GM12878 (cell line): Measurements from ENCODE around the gene SGIP1. TPM values are rescaled to one million over a fixed set of nuclear protein-coding genes. Genes with fewer than 3 reads are reported as not detected.

Source experiments
- ATAC-seq: fragments of 200-7000 bp; cut with Tn5 transposase; 3 replicates; pipeline ENCODE4 v1.9.1; 2020; ENCODE audit warnings: mild to moderate bottlenecking, moderate library complexity
- BruUV-seq: library from RNA; stranded (reverse); fragments of 400-500 nt; replicated peaks from 2 replicates; lab custom pipeline; 2021; lab: Mats Ljungman, UMichigan
- CTCF ChIA-PET: fragments of 300-600 bp; sonication (Branson Sonifier 250); formaldehyde crosslinking; extraction: SDS; loops from one replicate; lab custom pipeline; 2021; ENCODE audit warnings: inconsistent platforms; lab: Yijun Ruan, JAX
- POLR2A ChIA-PET: fragments of 350-600 bp; formaldehyde crosslinking; extraction: SDS; loops from one replicate; lab custom pipeline; 2021; ENCODE audit warnings: inconsistent platforms; lab: Charles Lee
- RAD21 ChIA-PET: fragments of 300-600 bp; sonication (Branson Sonifier 250); formaldehyde crosslinking; loops from one replicate; lab custom pipeline; 2023; ENCODE audit warnings: antibody characterized with exemption; ENCODE audit not compliant: unreplicated experiment; lab: Charles Lee
- SMC1A ChIA-PET: fragments of 300-600 bp; sonication (Branson Sonifier 250); formaldehyde crosslinking; loops from one replicate; lab custom pipeline; 2023; ENCODE audit not compliant: unreplicated experiment, uncharacterized antibody; lab: Charles Lee
- DNase-seq: peaks from one replicate; pipeline ENCODE4 v3.0.0-alpha.2; 2011; ENCODE audit warnings: low read depth, low spot score
- FAIRE-seq: peaks from 3 replicates; lab custom pipeline; 2011; peaks lifted over from hg19 to GRCh38; lab: Jason Lieb, UNC
- H2AFZ ChIP-seq: 2 replicates; pipeline ENCODE4 v1.6.0; 2011; ENCODE audit warnings: low read depth, low read length, control low read depth; ENCODE audit not compliant: control insufficient read depth
- H3K27ac ChIP-seq: 2 replicates; pipeline ENCODE4 v1.5.1; 2011; ENCODE audit warnings: control low read depth; ENCODE audit not compliant: control insufficient read depth, insufficient read depth
- H3K27me3 ChIP-seq, 2 experiments: replicated peaks in 1 of 2; 2 replicates each; pipeline versions ENCODE4 v1.6.0 to v1.6.1; 2011; ENCODE audit warnings: low read length in 1 of 2; ENCODE audit not compliant: control insufficient read depth in 2 of 2, insufficient read depth in 2 of 2
- H3K36me3 ChIP-seq, 2 experiments: 2 replicates each; pipeline ENCODE4 v1.5.1; 2011; ENCODE audit warnings: low read length in 1 of 2; ENCODE audit not compliant: control insufficient read depth in 2 of 2, insufficient read depth in 2 of 2
- H3K4me1 ChIP-seq: 2 replicates; pipeline ENCODE4 v1.6.1; 2011; ENCODE audit warnings: mild to moderate bottlenecking, low read length, moderate library complexity, mixed read lengths; ENCODE audit not compliant: control insufficient read depth, insufficient read depth
- H3K4me2 ChIP-seq: 2 replicates; pipeline ENCODE4 v1.6.0; 2011; ENCODE audit warnings: control low read depth; ENCODE audit not compliant: control insufficient read depth, insufficient read depth
- H3K4me3 ChIP-seq: fragments of 200-600 bp; sonication (generic); 2 replicates; pipeline ENCODE4 v1.5.1; 2016
- H3K79me2 ChIP-seq: 2 replicates; pipeline ENCODE4 v1.6.0; 2011; ENCODE audit warnings: low read length; ENCODE audit not compliant: control insufficient read depth, insufficient read depth
- H3K9ac ChIP-seq: 2 replicates; pipeline ENCODE4 v1.8.0; 2011; ENCODE audit warnings: low read length, control low read depth, mixed read lengths; ENCODE audit not compliant: control insufficient read depth, insufficient read depth
- H3K9me3 ChIP-seq: replicated peaks from 3 replicates; pipeline ENCODE4 v1.5.1; 2011; ENCODE audit warnings: mild to moderate bottlenecking, low read length; ENCODE audit not compliant: control insufficient read depth, insufficient read depth
- H4K20me1 ChIP-seq: 2 replicates; pipeline ENCODE4 v1.6.0; 2011; ENCODE audit not compliant: control insufficient read depth, insufficient read depth
- CEBPB ChIP-seq, 2 experiments: fragments of 150-350 bp in 1 of 2; IDR thresholded peaks; 2 replicates each; pipeline ENCODE4 v1.6.1; 2012 to 2014; ENCODE audit warnings: low read depth in 2 of 2, low read length in 2 of 2, borderline replicate concordance in 1 of 2, inconsistent platforms in 1 of 2
- CREB1 ChIP-seq: IDR thresholded peaks from 2 replicates; pipeline ENCODE4 v1.6.1; 2012; ENCODE audit warnings: low read depth, mild to moderate bottlenecking, inconsistent platforms
- EGR1 ChIP-seq, 2 experiments: IDR thresholded peaks; 1 replicate in 1 of 2; 2 replicates in 1 of 2; pipeline ENCODE4 v1.6.1; 2011 to 2012; ENCODE audit warnings: low read depth in 2 of 2, low read length in 2 of 2, borderline replicate concordance in 1 of 2, mild to moderate bottlenecking in 1 of 2, moderate library complexity in 1 of 2
- EP300 ChIP-seq, 2 experiments: fragments of 150-350 bp in 1 of 2; IDR thresholded peaks; 2 replicates each; pipeline ENCODE4 v1.6.1; 2011 to 2012; ENCODE audit warnings: low read depth in 2 of 2, low read length in 2 of 2, borderline replicate concordance in 1 of 2, improper control_type of control experiment in 1 of 2, inconsistent platforms in 1 of 2; ENCODE audit not compliant: control insufficient read depth in 1 of 2
- EZH2 ChIP-seq: IDR thresholded peaks from 2 replicates; pipeline ENCODE4 v1.6.1; 2012; ENCODE audit warnings: low read depth, mild to moderate bottlenecking, control low read depth, inconsistent platforms, low read length, borderline replicate concordance; ENCODE audit not compliant: control insufficient read depth
- FOS ChIP-seq: IDR thresholded peaks from 3 replicates; pipeline ENCODE4 v1.6.1; 2011; ENCODE audit warnings: borderline replicate concordance; ENCODE audit not compliant: insufficient read length; ENCODE audit errors: extremely low read depth
- FOXK2 ChIP-seq: fragments of 450-650 bp; IDR thresholded peaks from 2 replicates; pipeline ENCODE4 v1.6.1; 2017; ENCODE audit warnings: mild to moderate bottlenecking, moderate library complexity
- HCFC1 ChIP-seq: fragments of 150-350 bp; IDR thresholded peaks from 2 replicates; pipeline ENCODE4 v1.6.1; 2014; ENCODE audit warnings: low read length
- IKZF2 ChIP-seq, 2 experiments: fragments of 450-650 bp; IDR thresholded peaks; 2 replicates each; pipeline ENCODE4 v1.6.1; 2017; ENCODE audit warnings: mild to moderate bottlenecking in 2 of 2, moderate library complexity in 2 of 2
- MTA2 ChIP-seq: fragments of 450-650 bp; IDR thresholded peaks from 2 replicates; pipeline ENCODE4 v1.6.1; 2016; ENCODE audit warnings: low read depth, mild to moderate bottlenecking, moderate library complexity
- MYC ChIP-seq: IDR thresholded peaks from 2 replicates; pipeline ENCODE4 v1.6.1; 2011; ENCODE audit warnings: mild to moderate bottlenecking, low read length, moderate library complexity, inconsistent platforms; ENCODE audit not compliant: insufficient read depth, insufficient replicate concordance, insufficient read length, severe bottlenecking
- NBN ChIP-seq: fragments of 450-650 bp; IDR thresholded peaks from 2 replicates; pipeline ENCODE4 v1.6.1; 2016
- NFXL1 ChIP-seq: fragments of 450-650 bp; IDR thresholded peaks from 2 replicates; pipeline ENCODE4 v1.6.1; 2017; ENCODE audit warnings: antibody characterized with exemption, mild to moderate bottlenecking, borderline replicate concordance
- NR2F1 ChIP-seq: fragments of 450-650 bp; conservative IDR thresholded peaks from 2 replicates; pipeline ENCODE4 v1.6.1; 2017; ENCODE audit warnings: mild to moderate bottlenecking
- POLR2A ChIP-seq: IDR thresholded peaks from 2 replicates; pipeline ENCODE4 v1.6.1; 2011; ENCODE audit warnings: low read depth, mild to moderate bottlenecking, low read length
- RAD51 ChIP-seq: fragments of 450-650 bp; IDR thresholded peaks from 2 replicates; pipeline ENCODE4 v1.6.1; 2016; ENCODE audit warnings: moderate library complexity, mild to moderate bottlenecking, inconsistent platforms
- RFX5 ChIP-seq: IDR thresholded peaks from 2 replicates; pipeline ENCODE4 v1.6.1; 2011; ENCODE audit warnings: low read depth, low read length, improper control_type of control experiment
- SP1 ChIP-seq: IDR thresholded peaks from one replicate; pipeline ENCODE4 v1.6.1; 2011; ENCODE audit warnings: low read depth, low read length
- SREBF1 ChIP-seq: IDR thresholded peaks from 2 replicates; pipeline ENCODE4 v1.6.1; 2012; ENCODE audit warnings: mild to moderate bottlenecking, low read length
- WGBS: methylation state at CpG from one replicate; pipeline ENCODE4 v1.1.6; 2016; ENCODE audit warnings: low lambda C conversion rate; ENCODE audit not compliant: insufficient replicate concordance, insufficient coverage; ENCODE audit errors: missing lambda C conversion rate; 5-methylcytosine and 5-hydroxymethylcytosine counted together
- in situ Hi-C: fragments of 300-500 bp; cut with MboI; formaldehyde crosslinking; loops from 9 replicates; pipeline ENCODE4 v1.14.3; 2018; ENCODE audit warnings: mixed read lengths
- intact Hi-C: fragments of 100-400 bp; cut with micrococcal nuclease; formaldehyde crosslinking; loops from one replicate; pipeline ENCODE4 v1.14.2; 2022; ENCODE audit not compliant: unreplicated experiment
- polyA plus RNA-seq, 11 experiments: library from polyadenylated mRNA; depleted of rRNA in 4 of 11; unstranded in 6 of 11; stranded (reverse) in 5 of 11; fragments of >200 nt; fragmentation: Nextera tagmentation in 4 of 11; fragmentation: Illumina TruSeq in 1 of 11; extraction: Ambion mirVana in 4 of 11; extraction: Trizol in 1 of 11; gene quantifications; 1 replicate in 1 of 11; 2 replicates in 10 of 11; pipeline versions ENCODE4 v1.2.1 to v1.2.3, GENCODE V29; 2011 to 2016; ENCODE audit warnings: inconsistent platforms in 2 of 11, missing spikeins in 2 of 11, low read depth in 1 of 11
- total RNA-seq, 4 experiments: library from RNA; depleted of rRNA in 3 of 4; stranded (reverse); fragments of >200 nt in 3 of 4; fragmentation: Illumina TruSeq in 1 of 4; extraction: Trizol in 1 of 4; gene quantifications; 2 replicates each; pipeline versions ENCODE4 v1.2.1 to v1.2.3, GENCODE V29; 2013 to 2021
- TF ChIP-seq, protein P1 (sequence below): fragments of 450-650 bp; IDR thresholded peaks from 2 replicates; pipeline ENCODE4 v1.6.1; 2017; ENCODE audit warnings: mild to moderate bottlenecking
- TF ChIP-seq, protein P2 (sequence below): IDR thresholded peaks from 2 replicates; pipeline ENCODE4 v1.6.1; 2012; ENCODE audit warnings: low read length, inconsistent platforms

Gene SGIP1
- total and polyA plus RNA-seq, 10 of the 15 experiments (the other 5 are each of a cell fraction or from before 2014, with no cell fraction given), result 0.15 TPM; not detected in 9

DNA sequence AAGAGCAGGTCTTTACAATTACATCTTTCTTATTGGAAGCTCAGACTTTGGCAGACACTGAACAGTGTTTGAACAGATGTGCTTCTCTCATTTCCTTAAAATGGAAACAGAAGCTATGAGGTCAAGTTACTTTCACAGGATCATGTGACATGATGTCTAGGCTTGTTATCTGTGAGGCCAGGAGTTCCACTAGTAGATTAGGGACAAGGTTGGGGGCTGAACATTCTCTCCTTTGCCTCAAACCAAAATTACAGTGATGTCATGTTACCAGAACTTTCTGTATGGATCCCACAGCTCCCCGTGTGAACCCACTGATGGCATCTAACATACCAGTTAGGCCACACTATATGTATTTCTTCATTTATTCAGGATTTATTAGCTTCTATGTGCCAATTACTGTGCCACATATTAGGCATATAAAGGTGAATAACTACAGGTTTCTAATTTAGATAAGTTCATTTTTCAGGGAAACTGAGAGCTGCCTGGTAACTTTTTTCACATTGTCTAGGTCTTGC, 224.3 kb downstream of the SGIP1 start:
- DNase-seq (peak; percentile 40), FAIRE-seq (peak; percentile 95), ATAC-seq (peak; percentile 98)
- CTCF ChIA-PET, result interaction anchor here (0.7 to 2.6 kb wide), 6 partner anchors 32 to 453 kb away, joined by 3 to 9 read pairs (median 3); no protein-coding TSS in a partner anchor
- POLR2A ChIA-PET, result interaction anchor here (0.6 kb wide), 1 partner anchor 102 kb away, joined by 3 read pairs; no protein-coding TSS in a partner anchor
- H3K4me3 ChIP-seq, result no peak overlapping the region
- BruUV-seq, result no TSS peak
- no peaks in the 10 kb centered on the region for H3K36me3 ChIP-seq
- H3K9me3 ChIP-seq, result no peaks in the 10 kb centered on the region
- no peak overlapping the region for H3K9ac ChIP-seq
- no peak overlapping the region for H3K27ac ChIP-seq
- WGBS, result 36% methylated on average over 1 of the region's 1 CpG
- H3K27me3 ChIP-seq, result no peaks in the 10 kb centered on the region
- H2AFZ ChIP-seq, result no peak overlapping the region; the same call in 1 of the 2 replicates
- H4K20me1 ChIP-seq, result no peaks in the 10 kb centered on the region
- no peaks in the 10 kb centered on the region for H3K79me2 ChIP-seq
- H3K4me1 ChIP-seq, result peaks cover 5% of the 10 kb centered on the region
- RAD21 ChIA-PET, result interaction anchor here (0.5 to 1.5 kb wide), 5 partner anchors 10 to 391 kb away, joined by 3 to 6 read pairs (median 3); partner anchors contain the start of gene SLC35D1
- in situ Hi-C loops, result loop anchor here (25.0 kb wide), 1 partner anchor 729 kb away; no protein-coding TSS in a partner anchor
- H3K4me2 ChIP-seq, result peak overlapping the region; percentile 41; the same call in 1 of the 2 replicates
- intact Hi-C loops, result no loop called here
- SMC1A ChIA-PET, result interaction anchor here (0.6 to 1.7 kb wide), 8 partner anchors 8 to 1403 kb away, joined by 3 to 5 read pairs (median 4); no protein-coding TSS in a partner anchor
- TF ChIP-seq RAD51, result peak; percentile 86
- no peak for TF ChIP-seq SP1
- TF ChIP-seq EZH2, result no peak
- no peak for TF ChIP-seq NR2F1
- no peak for TF ChIP-seq FOXK2
- no peak for TF ChIP-seq RFX5
- no peak for TF ChIP-seq EGR1 (IDR thresholded peaks at IDR 0.05; ENCODE audit: borderline replicate concordance in 1 of 2, low read depth in 2 of 2, low read length in 2 of 2)
- no peak for TF ChIP-seq EP300 (IDR thresholded peaks at IDR 0.05; ENCODE audit: borderline replicate concordance in 1 of 2, control insufficient read depth in 1 of 2, low read depth in 2 of 2, low read length in 2 of 2)
- no peak for TF ChIP-seq MTA2
- TF ChIP-seq SREBF1, result no peak
- no peak for TF ChIP-seq FOS
- no peak for TF ChIP-seq NFXL1
- no peak for TF ChIP-seq HCFC1
- TF ChIP-seq IKZF2 (IDR thresholded peaks at IDR 0.05), result peak; percentile 19 to 40; a peak in 3 of 4 replicates
- TF ChIP-seq, protein P1, sequence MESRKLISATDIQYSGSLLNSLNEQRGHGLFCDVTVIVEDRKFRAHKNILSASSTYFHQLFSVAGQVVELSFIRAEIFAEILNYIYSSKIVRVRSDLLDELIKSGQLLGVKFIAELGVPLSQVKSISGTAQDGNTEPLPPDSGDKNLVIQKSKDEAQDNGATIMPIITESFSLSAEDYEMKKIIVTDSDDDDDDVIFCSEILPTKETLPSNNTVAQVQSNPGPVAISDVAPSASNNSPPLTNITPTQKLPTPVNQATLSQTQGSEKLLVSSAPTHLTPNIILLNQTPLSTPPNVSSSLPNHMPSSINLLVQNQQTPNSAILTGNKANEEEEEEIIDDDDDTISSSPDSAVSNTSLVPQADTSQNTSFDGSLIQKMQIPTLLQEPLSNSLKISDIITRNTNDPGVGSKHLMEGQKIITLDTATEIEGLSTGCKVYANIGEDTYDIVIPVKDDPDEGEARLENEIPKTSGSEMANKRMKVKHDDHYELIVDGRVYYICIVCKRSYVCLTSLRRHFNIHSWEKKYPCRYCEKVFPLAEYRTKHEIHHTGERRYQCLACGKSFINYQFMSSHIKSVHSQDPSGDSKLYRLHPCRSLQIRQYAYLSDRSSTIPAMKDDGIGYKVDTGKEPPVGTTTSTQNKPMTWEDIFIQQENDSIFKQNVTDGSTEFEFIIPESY, result no peak
- TF ChIP-seq MYC, result no peak
- peak; percentile 50; the same call in 1 of the 2 replicates for TF ChIP-seq CREB1
- no peak for TF ChIP-seq POLR2A
- TF ChIP-seq NBN, result no peak
- TF ChIP-seq, protein P2, sequence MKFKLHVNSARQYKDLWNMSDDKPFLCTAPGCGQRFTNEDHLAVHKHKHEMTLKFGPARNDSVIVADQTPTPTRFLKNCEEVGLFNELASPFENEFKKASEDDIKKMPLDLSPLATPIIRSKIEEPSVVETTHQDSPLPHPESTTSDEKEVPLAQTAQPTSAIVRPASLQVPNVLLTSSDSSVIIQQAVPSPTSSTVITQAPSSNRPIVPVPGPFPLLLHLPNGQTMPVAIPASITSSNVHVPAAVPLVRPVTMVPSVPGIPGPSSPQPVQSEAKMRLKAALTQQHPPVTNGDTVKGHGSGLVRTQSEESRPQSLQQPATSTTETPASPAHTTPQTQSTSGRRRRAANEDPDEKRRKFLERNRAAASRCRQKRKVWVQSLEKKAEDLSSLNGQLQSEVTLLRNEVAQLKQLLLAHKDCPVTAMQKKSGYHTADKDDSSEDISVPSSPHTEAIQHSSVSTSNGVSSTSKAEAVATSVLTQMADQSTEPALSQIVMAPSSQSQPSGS, result peak; percentile 63
- TF ChIP-seq CEBPB (IDR thresholded peaks at IDR 0.05; ENCODE audit: borderline replicate concordance in 1 of 2, low read depth in 2 of 2, low read length in 2 of 2), result no peak
